Measurements from ENCODE around the gene TGM5. TPM values are rescaled to one million over a fixed set of nuclear protein-coding genes. Genes with fewer than 3 reads are reported as not detected.

Gene TGM5
- total and polyA plus RNA-seq, 2 donors (not counting 3 experiments of a cell fraction or from before 2014, with no cell fraction given), result not detected

DNA sequence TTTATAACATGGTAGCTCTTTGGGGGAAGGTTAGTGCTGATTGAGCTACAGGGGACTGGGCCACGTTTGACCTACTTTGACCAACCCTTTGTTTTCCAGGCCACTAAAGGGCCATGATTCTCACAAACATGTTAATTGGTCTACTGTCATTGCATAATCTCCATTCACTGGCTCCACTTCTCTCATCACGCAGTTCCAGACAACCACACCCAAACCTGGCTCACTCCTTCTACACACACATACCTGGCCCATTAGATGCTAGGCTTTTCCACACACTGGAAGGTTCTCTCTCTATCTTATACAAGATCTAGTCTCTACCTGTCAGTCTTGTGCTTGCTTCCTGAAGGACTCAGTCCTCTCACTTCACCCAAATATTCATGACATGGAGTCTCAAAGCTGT is 15.9 kb downstream of the TGM5 start:
- H3K4me3 ChIP-seq (replicated peaks in 1 of 3; ENCODE audit: insufficient read depth in 1 of 3, low read depth in 1 of 3, low read length in 3 of 3), result no peak overlapping the region
- no peaks in the 10 kb centered on the region for H4K20me1 ChIP-seq (replicated peaks; ENCODE audit: control insufficient read depth, extremely low read depth, insufficient read depth, low read length)
- H3K79me2 ChIP-seq (ENCODE audit: control insufficient read depth, insufficient read depth, low read length), result no peaks in the 10 kb centered on the region
- TF ChIP-seq POLR2AphosphoS5 (IDR thresholded peaks at IDR 0.05; ENCODE audit: insufficient read depth, low read depth, low read length) (no peak), GATA2 (IDR thresholded peaks at IDR 0.05; ENCODE audit: insufficient read depth, insufficient read length, low read depth, low read length) (no peak), EZH2 (IDR thresholded peaks at IDR 0.05; ENCODE audit: borderline replicate concordance, low read depth, low read length, severe bottlenecking) (no peak)
- TF ChIP-seq, protein P1, sequence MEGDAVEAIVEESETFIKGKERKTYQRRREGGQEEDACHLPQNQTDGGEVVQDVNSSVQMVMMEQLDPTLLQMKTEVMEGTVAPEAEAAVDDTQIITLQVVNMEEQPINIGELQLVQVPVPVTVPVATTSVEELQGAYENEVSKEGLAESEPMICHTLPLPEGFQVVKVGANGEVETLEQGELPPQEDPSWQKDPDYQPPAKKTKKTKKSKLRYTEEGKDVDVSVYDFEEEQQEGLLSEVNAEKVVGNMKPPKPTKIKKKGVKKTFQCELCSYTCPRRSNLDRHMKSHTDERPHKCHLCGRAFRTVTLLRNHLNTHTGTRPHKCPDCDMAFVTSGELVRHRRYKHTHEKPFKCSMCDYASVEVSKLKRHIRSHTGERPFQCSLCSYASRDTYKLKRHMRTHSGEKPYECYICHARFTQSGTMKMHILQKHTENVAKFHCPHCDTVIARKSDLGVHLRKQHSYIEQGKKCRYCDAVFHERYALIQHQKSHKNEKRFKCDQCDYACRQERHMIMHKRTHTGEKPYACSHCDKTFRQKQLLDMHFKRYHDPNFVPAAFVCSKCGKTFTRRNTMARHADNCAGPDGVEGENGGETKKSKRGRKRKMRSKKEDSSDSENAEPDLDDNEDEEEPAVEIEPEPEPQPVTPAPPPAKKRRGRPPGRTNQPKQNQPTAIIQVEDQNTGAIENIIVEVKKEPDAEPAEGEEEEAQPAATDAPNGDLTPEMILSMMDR (IDR thresholded peaks at IDR 0.05; ENCODE audit: extremely low read depth in 1 of 2, insufficient read depth in 1 of 2, low read depth in 1 of 2, low read length in 2 of 2), result no peak
- no peak overlapping the region for H3K4me2 ChIP-seq (ENCODE audit: insufficient read depth, low read length)
- intact Hi-C loops (cut with micrococcal nuclease), result no loop called here
- H3K27ac ChIP-seq (ENCODE audit: insufficient read depth, low read depth, low read length), result no peak overlapping the region
- H3K9ac ChIP-seq (replicated peaks; ENCODE audit: extremely low read depth, insufficient read depth, low read length), result no peak overlapping the region
- dilution Hi-C loops (cut with MboI; ENCODE audit: extremely low pct_ligation_motif_present, low sequenced_read_pairs), result no loop called here
- ChIA-PET CTCF (interaction anchor here (1.3 to 1.5 kb wide), 2 partner anchors 25 to 35 kb away, joined by 5 to 9 read pairs; no protein-coding TSS in a partner anchor), POLR2A (no interaction called here)
- no peak overlapping the region for H2AFZ ChIP-seq (ENCODE audit: low read depth, low read length)
- no peaks in the 10 kb centered on the region for H3K36me3 ChIP-seq (ENCODE audit: control insufficient read depth in 2 of 2, extremely low read depth in 1 of 2, insufficient read depth in 2 of 2, low read length in 2 of 2)
- no peaks in the 10 kb centered on the region for H3K9me1 ChIP-seq (replicated peaks; ENCODE audit: control insufficient read depth, extremely low read depth, insufficient read depth, low read length)
- FAIRE-seq (no peak), DNase-seq (ENCODE audit: low read depth, low spot score) (no peak)
- BruUV-seq (replicated peaks), result no TSS peak
- H3K4me1 ChIP-seq (ENCODE audit: control insufficient read depth, extremely low read depth, insufficient read depth, low read length), result no peaks in the 10 kb centered on the region
- no peaks in the 10 kb centered on the region for H3K9me3 ChIP-seq (replicated peaks; ENCODE audit: control insufficient read depth, insufficient read depth, low read length)
- peaks cover 9 to 10% of the 10 kb centered on the region in 2 experiments for H3K27me3 ChIP-seq (ENCODE audit: control insufficient read depth in 2 of 2, insufficient read depth in 2 of 2, low read length in 2 of 2)

DNA sequence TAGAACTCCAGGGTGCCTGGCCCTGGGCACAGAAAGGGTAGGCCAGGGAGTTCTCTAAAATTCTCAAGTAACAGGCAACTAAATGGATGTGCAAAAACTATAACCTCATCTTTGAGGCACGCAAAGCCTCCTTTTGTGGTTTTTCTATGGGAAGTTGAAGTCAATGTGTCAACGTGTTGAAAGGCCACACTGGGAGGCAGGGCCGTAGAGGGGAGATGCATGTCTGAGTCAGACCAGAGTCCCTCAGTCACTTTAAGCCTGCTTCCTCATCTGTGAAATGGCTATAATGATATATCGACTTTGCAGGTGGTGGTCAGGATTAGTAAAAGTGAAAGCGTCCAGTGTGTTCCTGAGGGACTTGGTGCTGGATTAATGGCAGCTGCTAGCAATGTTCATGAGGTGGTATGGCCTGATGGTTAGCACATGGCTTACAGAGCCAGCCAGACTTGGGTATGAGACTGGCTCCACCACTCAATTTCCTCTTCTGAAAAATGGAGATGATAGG is 17.0 kb downstream of the TGM5 start:
- Histone ChIP-seq H2AFZ (ENCODE audit: low read depth, low read length) (no peak overlapping the region), H3K4me2 (ENCODE audit: insufficient read depth, low read length) (no peak overlapping the region), H3K36me3 (ENCODE audit: control insufficient read depth in 2 of 2, extremely low read depth in 1 of 2, insufficient read depth in 2 of 2, low read length in 2 of 2) (no peaks in the 10 kb centered on the region), H3K27me3 (ENCODE audit: control insufficient read depth in 2 of 2, insufficient read depth in 2 of 2, low read length in 2 of 2) (peaks cover 9 to 12% of the 10 kb centered on the region in 2 experiments), H3K9me3 (replicated peaks; ENCODE audit: control insufficient read depth, insufficient read depth, low read length) (no peaks in the 10 kb centered on the region), H3K9me1 (replicated peaks; ENCODE audit: control insufficient read depth, extremely low read depth, insufficient read depth, low read length) (no peaks in the 10 kb centered on the region), H3K9ac (replicated peaks; ENCODE audit: extremely low read depth, insufficient read depth, low read length) (no peak overlapping the region), H3K4me1 (ENCODE audit: control insufficient read depth, extremely low read depth, insufficient read depth, low read length) (no peaks in the 10 kb centered on the region), H3K79me2 (ENCODE audit: control insufficient read depth, insufficient read depth, low read length) (no peaks in the 10 kb centered on the region), H3K4me3 (replicated peaks in 1 of 3; ENCODE audit: insufficient read depth in 1 of 3, low read depth in 1 of 3, low read length in 3 of 3) (no peak overlapping the region), H3K27ac (ENCODE audit: insufficient read depth, low read depth, low read length) (no peak overlapping the region), H4K20me1 (replicated peaks; ENCODE audit: control insufficient read depth, extremely low read depth, insufficient read depth, low read length) (no peaks in the 10 kb centered on the region)
- CTCF ChIA-PET, result interaction anchor here (1.5 kb wide), 1 partner anchor 24 kb away, joined by 9 read pairs; no protein-coding TSS in a partner anchor
- TF ChIP-seq, protein P1 (IDR thresholded peaks at IDR 0.05; ENCODE audit: extremely low read depth in 1 of 2, insufficient read depth in 1 of 2, low read depth in 1 of 2, low read length in 2 of 2), result no peak
- TF ChIP-seq POLR2A (IDR thresholded peaks at IDR 0.05; ENCODE audit: low read depth, low read length), result no peak
- DNase-seq (ENCODE audit: low read depth, low spot score) (no peak), FAIRE-seq (no peak)
- POLR2A ChIA-PET, result no interaction called here
- BruUV-seq (replicated peaks), result no TSS peak
- dilution Hi-C loops (cut with MboI; ENCODE audit: extremely low pct_ligation_motif_present, low sequenced_read_pairs), result no loop called here
- intact Hi-C loops (cut with micrococcal nuclease), result no loop called here
